Gastrocnemius medialis (tissue), 4 donors: Measurements from ENCODE around the gene SPIB. TPM values are rescaled to one million over a fixed set of nuclear protein-coding genes. Genes with fewer than 3 reads are reported as not detected.
A peak's percentile ranks its signal among the peaks of the same experiment; 100 is the strongest.
"Not testable (repeated sequence)": the region's sequence is repeated elsewhere in the genome, so short reads cannot be mapped to it uniquely, and the experiment has no call there.

Experiments
- ATAC-seq, 2 donors: fragments of 150-250 bp; one replicate each; pipeline ENCODE4 v1.9.1; 2016
- DNase-seq, 2 donors: peaks; one replicate each; pipeline ENCODE4 v3.0.0-alpha.2; 2019
- H3K27ac ChIP-seq, 4 donors: fragments of 200-600 bp; sonication (generic); 1 replicate in 1 of 4; 2 replicates in 3 of 4; pipeline ENCODE4 v1.5.1; 2016 to 2018; ENCODE audit warnings: mild to moderate bottlenecking in 2 of 4, moderate library complexity in 1 of 4
- H3K27me3 ChIP-seq, 3 donors: fragments of 200-600 bp; sonication (generic) in 2 of 3; 1 replicate in 1 of 3; 2 replicates in 2 of 3; pipeline versions ENCODE4 v1.5.1 to v1.6.0; 2016 to 2019; ENCODE audit warnings: mild to moderate bottlenecking in 1 of 3, moderate library complexity in 1 of 3
- H3K36me3 ChIP-seq, 2 donors: fragments of 200-600 bp; sonication (generic) in 1 of 2; one replicate each; pipeline ENCODE4 v1.5.1; 2017 to 2018
- H3K4me1 ChIP-seq, 2 donors: fragments of 200-600 bp; sonication (generic) in 1 of 2; one replicate each; pipeline ENCODE4 v1.5.1; 2016 to 2017; ENCODE audit warnings: mild to moderate bottlenecking in 2 of 2
- H3K4me3 ChIP-seq, 4 donors: fragments of 200-600 bp; sonication (generic) in 3 of 4; 1 replicate in 1 of 4; 2 replicates in 3 of 4; pipeline ENCODE4 v1.5.1; 2016 to 2019; ENCODE audit warnings: mild to moderate bottlenecking in 2 of 4
- H3K9me3 ChIP-seq, 3 donors: fragments of 200-600 bp; sonication (generic) in 2 of 3; 1 replicate in 1 of 3; 2 replicates in 2 of 3; pipeline ENCODE4 v1.5.1; 2016 to 2019
- POLR2A ChIP-seq, 2 donors: fragments of 450-650 bp; IDR thresholded peaks; one replicate each; pipeline ENCODE4 v1.6.1; 2017; ENCODE audit warnings: antibody characterized with exemption in 2 of 2, mild to moderate bottlenecking in 2 of 2, moderate library complexity in 2 of 2
- in situ Hi-C, 4 donors: fragments of 200-750 bp; cut with MboI; loops; one replicate each; pipeline versions ENCODE4 v1.15.0 to v1.8.0; 2017; ENCODE audit warnings: low sequenced_read_pairs in 4 of 4
- intact Hi-C: fragments of 100-400 bp; cut with DNase I; formaldehyde crosslinking; loops from one replicate; pipeline ENCODE4 v1.15.1; 2023; ENCODE audit warnings: low total_unique reads
- total RNA-seq, 4 donors: library from RNA; depleted of rRNA; stranded (reverse); fragments of >200 nt; gene quantifications; one replicate each; pipeline versions ENCODE4 v1.1.0 to v1.2.3, GENCODE V29; 2016
- TF ChIP-seq, protein P1 (sequence below), 5 experiments: fragments of 450-650 bp in 3 of 5; fragments of 200-600 bp in 2 of 5; sonication (generic) in 2 of 5; IDR thresholded peaks in 4 of 5; conservative IDR thresholded peaks in 1 of 5; 1 replicate in 4 of 5; 2 replicates in 1 of 5; pipeline ENCODE4 v1.5.1; 2016 to 2019; ENCODE audit warnings: antibody characterized with exemption in 5 of 5, mild to moderate bottlenecking in 3 of 5, moderate library complexity in 3 of 5

Gene SPIB
- total RNA-seq, 4 donors from 2014 or later = 0.15 TPM; not detected in 3

- Histone ChIP-seq H3K9me3 (no peaks in the 10 kb centered on the region), H3K27ac (peak overlapping the region; percentile 62 to 94 (median 87)), H3K4me3 (peak overlapping the region in 1 of 4 donors; percentile 66), H3K4me1 (peaks cover 12 to 14% of the 10 kb centered on the region in 2 donors), H3K36me3 (no peaks in the 10 kb centered on the region), H3K27me3 (peaks cover 4 to 14% (median 10%) of the 10 kb centered on the region in 3 donors)
- DNase-seq (no peak), ATAC-seq (no peak)
- intact Hi-C loops = loop anchor here (10.0 kb wide), 1 partner anchor 370 kb away; no protein-coding TSS in a partner anchor
- TF ChIP-seq POLR2A (IDR thresholded peaks at IDR 0.05) = no peak
- TF ChIP-seq, protein P1, sequence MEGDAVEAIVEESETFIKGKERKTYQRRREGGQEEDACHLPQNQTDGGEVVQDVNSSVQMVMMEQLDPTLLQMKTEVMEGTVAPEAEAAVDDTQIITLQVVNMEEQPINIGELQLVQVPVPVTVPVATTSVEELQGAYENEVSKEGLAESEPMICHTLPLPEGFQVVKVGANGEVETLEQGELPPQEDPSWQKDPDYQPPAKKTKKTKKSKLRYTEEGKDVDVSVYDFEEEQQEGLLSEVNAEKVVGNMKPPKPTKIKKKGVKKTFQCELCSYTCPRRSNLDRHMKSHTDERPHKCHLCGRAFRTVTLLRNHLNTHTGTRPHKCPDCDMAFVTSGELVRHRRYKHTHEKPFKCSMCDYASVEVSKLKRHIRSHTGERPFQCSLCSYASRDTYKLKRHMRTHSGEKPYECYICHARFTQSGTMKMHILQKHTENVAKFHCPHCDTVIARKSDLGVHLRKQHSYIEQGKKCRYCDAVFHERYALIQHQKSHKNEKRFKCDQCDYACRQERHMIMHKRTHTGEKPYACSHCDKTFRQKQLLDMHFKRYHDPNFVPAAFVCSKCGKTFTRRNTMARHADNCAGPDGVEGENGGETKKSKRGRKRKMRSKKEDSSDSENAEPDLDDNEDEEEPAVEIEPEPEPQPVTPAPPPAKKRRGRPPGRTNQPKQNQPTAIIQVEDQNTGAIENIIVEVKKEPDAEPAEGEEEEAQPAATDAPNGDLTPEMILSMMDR (IDR thresholded peaks at IDR 0.05 in 4 of 5, conservative IDR thresholded peaks at IDR 0.05 in 1 of 5) = no peak
- in situ Hi-C loops = no loop called here
Measured at GRCh38 chr19:50435221-50435620, 16.5 kb downstream of the SPIB start.

- H3K4me1 ChIP-seq = peaks cover 12 to 14% of the 10 kb centered on the region in 2 donors
- no peaks in the 10 kb centered on the region for H3K9me3 ChIP-seq
- in situ Hi-C loops = no loop called here
Measured at GRCh38 chr19:50435627-50436026, 16.9 kb downstream of the SPIB start.

GRCh38 chr19:50437862-50438449 lies 19.2 kb downstream of the SPIB start:
- ATAC-seq = no peak
- Histone ChIP-seq H3K4me3 (no peak overlapping the region), H3K36me3 (no peaks in the 10 kb centered on the region), H3K27me3 (peaks cover 0 to 5% (median under 1%) of the 10 kb centered on the region in 3 donors), H3K4me1 (peaks cover 3 to 4% of the 10 kb centered on the region in 2 donors), H3K9me3 (no peaks in the 10 kb centered on the region), H3K27ac (no peak overlapping the region)
- TF ChIP-seq POLR2A (IDR thresholded peaks at IDR 0.05) = no peak
- TF ChIP-seq, protein P1 (IDR thresholded peaks at IDR 0.05 in 4 of 5, conservative IDR thresholded peaks at IDR 0.05 in 1 of 5) = no peak
- in situ Hi-C loops = no loop called here
- intact Hi-C loops = loop anchor here (10.0 kb wide), 1 partner anchor 367 kb away; no protein-coding TSS in a partner anchor
- no peak for DNase-seq

More at GRCh38 chr19:50435627-50436026, 16.9 kb downstream of the SPIB start:
- intact Hi-C loops = loop anchor here (10.0 kb wide), 1 partner anchor 369 kb away; no protein-coding TSS in a partner anchor
- no peaks in the 10 kb centered on the region for H3K36me3 ChIP-seq
- peak overlapping the region in 3 of 4 donors; percentile 85 to 94 (median 89) for H3K27ac ChIP-seq
- no peak overlapping the region for H3K4me3 ChIP-seq
- ATAC-seq (no peak), DNase-seq (no peak)
- TF ChIP-seq, protein P1 (IDR thresholded peaks at IDR 0.05 in 4 of 5, conservative IDR thresholded peaks at IDR 0.05 in 1 of 5) = no peak
- H3K27me3 ChIP-seq = peaks cover 4 to 14% (median 10%) of the 10 kb centered on the region in 3 donors

DNA sequence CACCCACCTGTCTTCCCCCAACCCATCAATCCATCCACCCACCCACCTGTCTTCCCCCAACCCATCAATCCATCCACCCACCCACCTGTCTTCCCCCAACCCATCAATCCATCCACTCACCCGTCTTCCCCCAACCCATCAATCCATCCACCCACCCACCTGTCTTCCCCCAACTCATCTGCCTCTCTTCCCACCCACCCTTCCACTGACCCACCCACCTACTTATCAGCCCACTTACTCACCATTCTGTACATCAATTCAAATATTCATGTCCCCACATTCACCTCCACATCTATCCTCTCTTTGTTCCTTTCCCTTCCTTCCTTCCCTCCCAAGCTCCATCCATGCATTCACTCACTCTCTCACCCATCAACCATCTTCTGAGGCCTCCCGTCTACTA lies 20.4 kb downstream of the SPIB start:
- not testable (repeated sequence) for DNase-seq

GRCh38 chr19:50444059-50444458 lies 25.3 kb downstream of the SPIB start:
- Histone ChIP-seq H3K4me3 (no peak overlapping the region), H3K27me3 (no peaks in the 10 kb centered on the region), H3K4me1 (no peaks in the 10 kb centered on the region), H3K9me3 (no peaks in the 10 kb centered on the region), H3K27ac (no peak overlapping the region), H3K36me3 (no peaks in the 10 kb centered on the region)
- ATAC-seq = no peak
- in situ Hi-C loops = no loop called here
- no peak for TF ChIP-seq POLR2A (IDR thresholded peaks at IDR 0.05)
- intact Hi-C loops = no loop called here
- DNase-seq = no peak

More for the DNA sequence above, 20.4 kb downstream of the SPIB start:
- intact Hi-C loops = loop anchor here (10.0 kb wide), 1 partner anchor 366 kb away; no protein-coding TSS in a partner anchor
- in situ Hi-C loops, H3K27me3 ChIP-seq, ATAC-seq, H3K27ac ChIP-seq, H3K36me3 ChIP-seq, H3K9me3 ChIP-seq, H3K4me1 ChIP-seq, H3K4me3 ChIP-seq: not testable (repeated sequence)
